Measurements from ENCODE around the gene ELL. TPM values are rescaled to one million over a fixed set of nuclear protein-coding genes. Genes with fewer than 3 reads are reported as not detected.

Gene ELL
- total and polyA plus RNA-seq, 9 of the 15 experiments (the other 6 are each of a cell fraction or from before 2014, with no cell fraction given), result 0.24 to 22.5 (median 4.1) TPM

DNA sequence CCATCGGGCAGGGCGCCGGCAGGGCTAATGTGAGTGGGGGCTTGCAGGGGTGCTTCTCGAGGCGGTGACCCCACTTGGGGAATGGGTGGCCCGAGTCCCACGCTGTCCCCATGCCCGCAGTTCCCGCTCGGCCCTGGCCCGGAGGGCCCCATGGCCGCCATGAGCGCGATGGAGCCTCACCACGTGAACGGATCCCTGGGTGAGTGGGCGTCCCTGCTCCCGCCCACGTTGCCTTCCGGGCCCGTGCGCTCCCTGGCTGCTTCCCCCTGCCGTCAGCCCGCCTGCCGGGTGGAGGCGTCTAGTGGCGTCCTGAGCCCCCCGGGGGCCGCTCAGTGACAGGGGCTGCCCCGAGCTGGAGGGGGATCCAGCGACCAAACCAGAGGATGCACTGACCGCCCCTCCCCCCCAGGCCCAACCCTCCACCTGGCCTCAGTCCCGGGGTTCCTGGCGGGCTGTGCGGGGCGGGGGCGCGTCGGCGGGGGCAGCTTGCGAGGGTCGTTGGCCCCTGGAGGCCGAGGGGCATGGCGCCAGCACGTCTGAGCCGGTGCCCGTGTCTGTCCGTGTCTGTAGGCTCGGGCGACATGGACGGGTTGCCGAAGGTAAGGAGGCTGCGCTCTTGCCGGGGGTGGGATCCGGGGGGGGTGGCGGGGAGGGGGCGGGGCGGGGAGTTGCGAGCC lies 88.7 kb downstream of the ELL start (continued):
- TF ChIP-seq BRCA1 (IDR thresholded peaks at IDR 0.05), result no peak
- TF ChIP-seq BRCA1 (CRISPR knock-in tag; IDR thresholded peaks at IDR 0.05), result no peak
- TF ChIP-seq, protein P1, sequence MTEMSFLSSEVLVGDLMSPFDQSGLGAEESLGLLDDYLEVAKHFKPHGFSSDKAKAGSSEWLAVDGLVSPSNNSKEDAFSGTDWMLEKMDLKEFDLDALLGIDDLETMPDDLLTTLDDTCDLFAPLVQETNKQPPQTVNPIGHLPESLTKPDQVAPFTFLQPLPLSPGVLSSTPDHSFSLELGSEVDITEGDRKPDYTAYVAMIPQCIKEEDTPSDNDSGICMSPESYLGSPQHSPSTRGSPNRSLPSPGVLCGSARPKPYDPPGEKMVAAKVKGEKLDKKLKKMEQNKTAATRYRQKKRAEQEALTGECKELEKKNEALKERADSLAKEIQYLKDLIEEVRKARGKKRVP (CRISPR knock-in tag; IDR thresholded peaks at IDR 0.05), result no peak
- peak; percentile 11; the same call in 1 of the 2 replicates for TF ChIP-seq RUNX1 (IDR thresholded peaks at IDR 0.05; ENCODE audit: low read depth)
- TF ChIP-seq SOX6 (IDR thresholded peaks at IDR 0.05), result no peak
- no peak for TF ChIP-seq NFE2 (IDR thresholded peaks at IDR 0.05; ENCODE audit: low read depth)
- TF ChIP-seq TBL1XR1 (IDR thresholded peaks at IDR 0.05; ENCODE audit: low read length in 2 of 2), result no peak
- TF ChIP-seq CREBBP (IDR thresholded peaks at IDR 0.05; ENCODE audit: low read depth, low read length), result no peak
- no peak for TF ChIP-seq ZNF609 (CRISPR knock-in tag; IDR thresholded peaks at IDR 0.05; ENCODE audit: borderline replicate concordance)
- no peak for TF ChIP-seq POLR3G (IDR thresholded peaks at IDR 0.05; ENCODE audit: extremely low read depth, insufficient read length, insufficient replicate concordance)
- TF ChIP-seq, protein P2, sequence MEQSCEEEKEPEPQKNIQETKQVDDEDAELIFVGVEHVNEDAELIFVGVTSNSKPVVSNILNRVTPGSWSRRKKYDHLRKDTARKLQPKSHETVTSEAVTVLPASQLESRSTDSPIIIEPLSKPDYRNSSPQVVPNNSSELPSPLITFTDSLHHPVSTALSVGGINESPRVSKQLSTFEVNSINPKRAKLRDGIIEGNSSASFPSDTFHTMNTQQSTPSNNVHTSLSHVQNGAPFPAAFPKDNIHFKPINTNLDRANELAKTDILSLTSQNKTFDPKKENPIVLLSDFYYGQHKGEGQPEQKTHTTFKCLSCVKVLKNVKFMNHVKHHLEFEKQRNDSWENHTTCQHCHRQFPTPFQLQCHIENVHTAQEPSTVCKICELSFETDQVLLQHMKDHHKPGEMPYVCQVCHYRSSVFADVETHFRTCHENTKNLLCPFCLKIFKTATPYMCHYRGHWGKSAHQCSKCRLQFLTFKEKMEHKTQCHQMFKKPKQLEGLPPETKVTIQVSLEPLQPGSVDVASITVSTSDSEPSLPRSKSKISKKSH (CRISPR knock-in tag; IDR thresholded peaks at IDR 0.05), result no peak
- TF ChIP-seq, protein P3, sequence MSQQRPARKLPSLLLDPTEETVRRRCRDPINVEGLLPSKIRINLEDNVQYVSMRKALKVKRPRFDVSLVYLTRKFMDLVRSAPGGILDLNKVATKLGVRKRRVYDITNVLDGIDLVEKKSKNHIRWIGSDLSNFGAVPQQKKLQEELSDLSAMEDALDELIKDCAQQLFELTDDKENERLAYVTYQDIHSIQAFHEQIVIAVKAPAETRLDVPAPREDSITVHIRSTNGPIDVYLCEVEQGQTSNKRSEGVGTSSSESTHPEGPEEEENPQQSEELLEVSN (IDR thresholded peaks at IDR 0.05; ENCODE audit: borderline replicate concordance in 1 of 2, extremely low read depth in 1 of 2, insufficient read depth in 1 of 2, insufficient read length in 1 of 2, low read depth in 1 of 2, low read length in 1 of 2, poor library complexity in 1 of 2, severe bottlenecking in 1 of 2), result peak; percentile 84 to 93
- peak; percentile 25 for TF ChIP-seq MXD1 (CRISPR knock-in tag; IDR thresholded peaks at IDR 0.05; ENCODE audit: borderline replicate concordance, poor library complexity, severe bottlenecking)
- TF ChIP-seq CTCFL (IDR thresholded peaks at IDR 0.05; ENCODE audit: borderline replicate concordance, insufficient read depth, low read depth, low read length, poor library complexity, severe bottlenecking), result peak; percentile 28
- no peak for TF ChIP-seq GTF2E2 (tag; IDR thresholded peaks at IDR 0.05)
